Ovary (tissue), 9 donors: ENCODE measurements around the gene FYCO1. TPM values are rescaled to one million over a fixed set of nuclear protein-coding genes. Genes with fewer than 3 reads are reported as not detected.

Source experiments
- DNase-seq, 5 donors: peaks; one replicate each; pipeline ENCODE4 v3.0.0-alpha.2; 2019 to 2020
- H3K27ac ChIP-seq, 2 donors: fragments of 200-600 bp; one replicate each; pipeline versions ENCODE4 v1.5.1 to v1.8.0; 2019 to 2022
- H3K27me3 ChIP-seq: fragments of 200-600 bp; one replicate; pipeline ENCODE4 v1.8.0; 2022
- H3K36me3 ChIP-seq: fragments of 200-600 bp; sonication (generic); one replicate; pipeline ENCODE4 v1.5.1; 2019
- H3K4me1 ChIP-seq: one replicate; pipeline ENCODE4 v1.8.1; 2013; ENCODE audit warnings: mild to moderate bottlenecking, moderate library complexity; ENCODE audit not compliant: insufficient read depth
- H3K4me3 ChIP-seq: fragments of 200-600 bp; sonication (generic); one replicate; pipeline ENCODE4 v1.5.1; 2017
- H3K9me3 ChIP-seq, 2 donors: fragments of 200-600 bp in 1 of 2; sonication (generic) in 1 of 2; one replicate each; pipeline versions ENCODE4 v1.5.1 to v1.8.1; 2013 to 2019; ENCODE audit warnings: mild to moderate bottlenecking in 1 of 2, moderate library complexity in 1 of 2
- EP300 ChIP-seq: sonication (generic); formaldehyde crosslinking; IDR thresholded peaks from one replicate; pipeline ENCODE4 v1.6.1; 2017; ENCODE audit warnings: antibody characterized with exemption
- POLR2A ChIP-seq: fragments of 450-650 bp; IDR thresholded peaks from one replicate; pipeline ENCODE4 v1.6.1; 2017; ENCODE audit warnings: antibody characterized with exemption, mild to moderate bottlenecking, moderate library complexity
- WGBS, 3 donors: extraction: QIAGEN DNeasy Blood & Tissue Kit in 1 of 3; methylation state at CpG; one replicate each; pipeline versions ENCODE4 v1.1.5 to v1.1.7; 2013 to 2017; 5-methylcytosine and 5-hydroxymethylcytosine counted together
- intact Hi-C, 4 donors: fragments of 100-400 bp; cut with DNase I; formaldehyde crosslinking; loops; one replicate each; pipeline versions ENCODE4 v1.11.0 to v1.15.1; 2022 to 2023
- polyA plus RNA-seq, 2 donors: library from polyadenylated mRNA; stranded (reverse); fragments of 200-250 nt in 1 of 2; fragments of 350-450 nt in 1 of 2; fragmentation: Illumina TruSeq in 1 of 2; extraction: RNeasy Lipid Tissue Mini Kit (QIAGEN cat#74804) in 1 of 2; gene quantifications; one replicate each; pipeline ENCODE4 v1.2.3, GENCODE V29; 2013 to 2014
- total RNA-seq, 7 donors: library from RNA; depleted of rRNA in 2 of 7; stranded (reverse); fragments of >200 nt in 2 of 7; fragmentation: NEBNext Ultra II Directional in 3 of 7; extraction: Animal tissue kit (Norgen Biotek cat#: 25700) in 3 of 7; gene quantifications; one replicate each; pipeline versions ENCODE4 v1.1.0 to v1.2.4, GENCODE V29; 2016 to 2023
- TF ChIP-seq, protein P1 (sequence below), 3 donors: fragments of 450-650 bp in 2 of 3; fragments of 200-600 bp in 1 of 3; IDR thresholded peaks; one replicate each; pipeline versions ENCODE4 v1.5.1 to v1.8.0; 2016 to 2022; ENCODE audit warnings: antibody characterized with exemption in 3 of 3, mild to moderate bottlenecking in 1 of 3
- donor health status: DM: no; HTN: no; CAD: no; lungs with moderate emphysema.
- donor health status: DM: no; HTN: no; CAD: no.
- donor health status: Bipolar disorder and iron deficiency.
- donor health status: DM: yes; HTN: yes; CAD: no.
- donor health status: DM: no; HTN: no; CAD: no.
- donor health status: DM: yes; HTN: yes; CAD: no.

Gene FYCO1
- total and polyA plus RNA-seq, 9 donors = 30.2 to 81.0 (median 52.8) TPM

DNA sequence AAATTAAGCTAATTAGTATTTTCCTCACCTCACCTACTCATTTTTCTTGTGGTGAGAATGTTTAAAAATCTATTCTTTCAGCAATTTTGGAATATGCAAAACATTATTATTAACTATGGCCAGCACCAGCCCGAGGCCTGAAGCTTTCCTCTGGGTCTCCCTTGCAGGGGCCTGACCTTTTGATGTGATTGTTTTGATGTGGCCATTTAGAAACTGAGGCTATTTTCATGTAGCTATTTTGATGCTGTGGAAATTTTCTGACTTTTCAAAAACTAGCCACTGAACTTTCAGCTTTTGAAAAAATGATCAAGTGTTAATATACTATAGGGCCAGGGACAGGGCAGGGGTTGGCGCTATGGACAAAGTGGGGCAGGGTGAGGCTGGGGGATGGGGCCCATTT is 117.5 kb downstream of the FYCO1 start:
- Histone ChIP-seq H3K4me1 (no peaks in the 10 kb centered on the region), H3K9me3 (no peaks in the 10 kb centered on the region), H3K27ac (no peak overlapping the region), H3K4me3 (no peak overlapping the region), H3K36me3 (no peaks in the 10 kb centered on the region), H3K27me3 (no peaks in the 10 kb centered on the region)
- DNase-seq = no peak
- intact Hi-C loops = no loop called here
- WGBS, 3 donors = 61 to 88% (median 87%) methylated on average over 2 of the region's 2 CpGs
- TF ChIP-seq POLR2A (no peak), EP300 (no peak)
- TF ChIP-seq, protein P1, sequence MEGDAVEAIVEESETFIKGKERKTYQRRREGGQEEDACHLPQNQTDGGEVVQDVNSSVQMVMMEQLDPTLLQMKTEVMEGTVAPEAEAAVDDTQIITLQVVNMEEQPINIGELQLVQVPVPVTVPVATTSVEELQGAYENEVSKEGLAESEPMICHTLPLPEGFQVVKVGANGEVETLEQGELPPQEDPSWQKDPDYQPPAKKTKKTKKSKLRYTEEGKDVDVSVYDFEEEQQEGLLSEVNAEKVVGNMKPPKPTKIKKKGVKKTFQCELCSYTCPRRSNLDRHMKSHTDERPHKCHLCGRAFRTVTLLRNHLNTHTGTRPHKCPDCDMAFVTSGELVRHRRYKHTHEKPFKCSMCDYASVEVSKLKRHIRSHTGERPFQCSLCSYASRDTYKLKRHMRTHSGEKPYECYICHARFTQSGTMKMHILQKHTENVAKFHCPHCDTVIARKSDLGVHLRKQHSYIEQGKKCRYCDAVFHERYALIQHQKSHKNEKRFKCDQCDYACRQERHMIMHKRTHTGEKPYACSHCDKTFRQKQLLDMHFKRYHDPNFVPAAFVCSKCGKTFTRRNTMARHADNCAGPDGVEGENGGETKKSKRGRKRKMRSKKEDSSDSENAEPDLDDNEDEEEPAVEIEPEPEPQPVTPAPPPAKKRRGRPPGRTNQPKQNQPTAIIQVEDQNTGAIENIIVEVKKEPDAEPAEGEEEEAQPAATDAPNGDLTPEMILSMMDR (IDR thresholded peaks at IDR 0.05) = no peak

DNA sequence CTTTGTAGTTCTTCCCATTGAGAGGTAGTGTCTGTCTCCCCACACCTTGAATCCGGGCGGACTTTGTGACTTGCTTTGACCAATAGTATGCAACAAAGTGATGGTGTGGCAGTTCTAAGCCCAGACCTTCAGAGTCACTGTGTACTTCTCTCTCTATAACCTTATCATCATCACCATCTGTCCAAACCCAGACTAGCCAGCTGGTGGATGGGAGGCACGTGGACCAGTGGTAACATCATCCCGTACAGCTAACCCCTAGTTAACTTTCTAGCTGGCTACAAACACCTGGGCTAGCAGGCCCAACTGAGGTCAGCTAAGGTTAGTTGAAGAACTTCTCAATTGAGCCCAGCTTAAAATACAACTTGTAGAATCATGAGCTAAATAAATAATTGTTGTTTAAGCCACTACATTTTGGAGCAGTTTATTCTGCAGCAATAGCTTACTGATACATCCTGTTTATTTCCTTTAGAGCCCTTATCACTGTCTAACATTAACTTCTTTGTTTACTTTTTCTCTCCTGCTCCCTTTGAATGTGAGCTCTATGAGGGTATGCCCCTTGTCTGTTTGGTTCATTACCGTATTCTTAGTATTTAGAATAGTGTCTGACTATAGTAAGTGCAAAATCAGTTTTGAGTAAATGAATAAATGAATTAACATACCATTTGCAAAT is 120.8 kb downstream of the FYCO1 start:
- intact Hi-C loops = no loop called here
- DNase-seq = no peak
- Histone ChIP-seq H3K27me3 (no peaks in the 10 kb centered on the region), H3K27ac (no peak overlapping the region), H3K36me3 (no peaks in the 10 kb centered on the region), H3K9me3 (no peaks in the 10 kb centered on the region), H3K4me3 (no peak overlapping the region), H3K4me1 (no peaks in the 10 kb centered on the region)
- TF ChIP-seq EP300 = no peak
- TF ChIP-seq, protein P1 (IDR thresholded peaks at IDR 0.05) = no peak
- TF ChIP-seq POLR2A = no peak
- 81 to 92% (median 90%) methylated on average over 5 of the region's 5 CpGs for WGBS, 3 donors

DNA sequence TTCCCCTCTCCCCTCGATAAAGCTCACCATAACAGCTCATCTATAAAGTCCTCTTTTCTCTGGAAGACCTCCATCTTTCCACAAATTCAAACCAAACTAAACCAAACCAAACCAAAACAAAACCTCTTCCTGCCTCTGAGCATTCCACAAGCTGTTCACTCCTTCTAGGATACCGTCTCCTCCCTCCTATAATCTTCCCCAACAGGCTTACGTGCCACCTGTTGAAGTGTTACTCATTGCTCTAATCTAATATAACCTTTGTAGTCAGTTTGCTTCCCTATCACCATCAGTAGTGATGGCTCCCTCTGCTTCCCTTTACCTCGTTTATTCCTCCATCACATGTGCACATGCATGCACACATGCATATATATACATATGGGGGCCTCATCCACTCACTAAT is 122.0 kb downstream of the FYCO1 start:
- H3K27ac ChIP-seq = no peak overlapping the region
- no peak overlapping the region for H3K4me3 ChIP-seq
- 80 to 87% (median 80%) methylated on average over 4 of the region's 4 CpGs for WGBS, 3 donors
- no peaks in the 10 kb centered on the region for H3K9me3 ChIP-seq
- intact Hi-C loops = no loop called here
- no peaks in the 10 kb centered on the region for H3K27me3 ChIP-seq
- DNase-seq = no peak
- TF ChIP-seq, protein P1 (IDR thresholded peaks at IDR 0.05) = no peak
- no peak for TF ChIP-seq POLR2A
- no peak for TF ChIP-seq EP300
- no peaks in the 10 kb centered on the region for H3K36me3 ChIP-seq
- H3K4me1 ChIP-seq = no peaks in the 10 kb centered on the region

DNA sequence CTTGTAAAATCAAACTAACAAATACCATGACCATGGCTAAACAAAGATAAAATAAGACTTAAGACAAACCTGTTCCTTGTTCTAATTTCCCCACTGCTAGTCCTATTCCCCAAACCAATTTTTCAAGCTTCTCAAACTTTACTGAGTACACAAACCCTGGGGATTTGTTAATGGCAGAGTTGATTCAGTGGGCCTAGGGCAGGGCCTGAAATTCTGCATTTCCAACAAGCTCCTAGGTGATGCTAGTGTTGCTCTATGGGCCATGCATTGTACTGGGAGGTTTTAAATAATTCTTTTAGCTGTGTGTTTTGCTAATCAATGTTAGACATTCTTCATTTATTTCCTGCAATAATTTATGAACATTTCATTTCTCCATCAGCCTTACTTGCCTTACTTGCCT is 122.6 kb downstream of the FYCO1 start:
- Histone ChIP-seq H3K36me3 (no peaks in the 10 kb centered on the region), H3K4me1 (no peaks in the 10 kb centered on the region), H3K4me3 (no peak overlapping the region), H3K27ac (no peak overlapping the region), H3K9me3 (no peaks in the 10 kb centered on the region), H3K27me3 (no peaks in the 10 kb centered on the region)
- TF ChIP-seq POLR2A (no peak), EP300 (no peak)
- TF ChIP-seq, protein P1 (IDR thresholded peaks at IDR 0.05) = no peak
- no peak for DNase-seq
- intact Hi-C loops = no loop called here
